ENCODE measurements around the gene EFNA2.
"Not testable (repeated sequence)": the region's sequence is repeated elsewhere in the genome, so short reads cannot be mapped to it uniquely, and the experiment has no call there.

The EFNA2 gene

GRCh38 chr19:1298235-1298634 lies 12.6 kb downstream of the EFNA2 start:
- no peak for DNase-seq (ENCODE audit: low read depth)

GRCh38 chr19:1299801-1300200 lies 14.1 kb downstream of the EFNA2 start:
- no peak for DNase-seq (ENCODE audit: low read depth)

DNA sequence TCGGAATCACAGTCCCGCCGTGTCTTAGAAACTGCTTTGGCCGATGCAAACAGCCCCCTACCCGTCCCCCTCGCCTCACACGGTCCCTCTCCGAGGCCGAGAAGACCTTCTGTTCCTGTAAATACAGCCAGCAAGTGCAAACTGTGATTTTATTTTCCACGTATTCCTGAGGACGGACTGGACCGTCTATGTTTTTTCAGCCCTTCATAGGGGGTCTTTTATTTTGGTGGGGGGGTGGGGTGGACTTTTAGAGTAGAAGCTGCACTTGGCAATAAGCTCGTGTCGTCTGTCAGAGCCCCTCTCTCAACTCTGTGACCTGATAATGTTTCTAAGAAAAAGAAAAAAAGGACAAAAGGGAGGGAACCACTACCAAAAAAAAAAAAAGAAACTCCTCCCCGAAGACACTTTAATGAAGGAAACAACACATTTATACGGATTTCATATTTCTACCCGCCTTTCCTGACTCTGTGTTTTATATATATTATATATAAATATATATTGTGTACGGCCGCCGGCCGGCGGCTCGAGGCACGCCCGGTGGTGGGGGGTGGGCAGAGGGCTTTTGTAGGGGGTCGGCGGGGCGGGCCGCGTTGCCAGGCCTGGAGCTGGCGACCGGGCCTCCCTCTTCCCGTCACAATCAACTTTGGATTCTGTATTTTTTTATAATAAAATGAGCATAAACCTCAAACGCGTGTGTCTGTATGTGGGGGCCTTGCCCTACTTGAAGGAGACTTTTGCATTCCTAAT lies 15.2 kb downstream of the EFNA2 start:
- no peak for DNase-seq (ENCODE audit: low read depth)

DNA sequence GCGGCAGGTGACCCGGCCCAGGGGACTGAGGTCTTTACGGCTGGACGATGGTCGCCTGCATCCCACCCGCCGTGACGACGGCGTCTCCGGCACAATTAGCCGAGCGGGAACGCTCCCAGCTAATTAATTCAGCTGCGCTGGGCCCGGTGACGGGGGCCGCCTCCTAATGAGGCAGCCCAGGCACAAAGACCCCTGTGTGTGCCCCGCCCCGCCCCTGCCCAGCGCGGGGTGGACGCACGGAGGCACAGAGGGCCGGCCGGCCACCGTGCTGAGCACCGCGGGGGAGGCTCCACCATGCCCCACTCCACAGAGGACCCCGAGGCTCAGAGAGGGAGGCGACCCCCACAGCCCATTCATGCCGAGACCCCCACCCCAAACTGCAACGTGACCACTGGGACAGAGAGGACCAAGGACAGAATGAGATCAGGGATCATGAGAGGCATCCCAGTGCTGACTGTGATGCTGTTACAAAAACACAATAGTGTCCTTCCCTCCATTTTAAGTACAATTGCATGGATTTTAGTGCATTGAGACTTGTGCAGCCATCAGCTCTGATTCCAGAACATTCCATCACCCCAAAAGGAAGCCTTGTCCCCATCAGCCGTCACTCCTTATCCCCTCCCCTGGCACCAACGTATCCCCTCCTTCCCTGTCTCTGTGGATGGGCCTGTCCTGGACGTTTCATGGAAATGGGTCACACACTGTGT lies 17.0 kb downstream of the EFNA2 start:
- no peak for DNase-seq (ENCODE audit: low read depth)

DNA sequence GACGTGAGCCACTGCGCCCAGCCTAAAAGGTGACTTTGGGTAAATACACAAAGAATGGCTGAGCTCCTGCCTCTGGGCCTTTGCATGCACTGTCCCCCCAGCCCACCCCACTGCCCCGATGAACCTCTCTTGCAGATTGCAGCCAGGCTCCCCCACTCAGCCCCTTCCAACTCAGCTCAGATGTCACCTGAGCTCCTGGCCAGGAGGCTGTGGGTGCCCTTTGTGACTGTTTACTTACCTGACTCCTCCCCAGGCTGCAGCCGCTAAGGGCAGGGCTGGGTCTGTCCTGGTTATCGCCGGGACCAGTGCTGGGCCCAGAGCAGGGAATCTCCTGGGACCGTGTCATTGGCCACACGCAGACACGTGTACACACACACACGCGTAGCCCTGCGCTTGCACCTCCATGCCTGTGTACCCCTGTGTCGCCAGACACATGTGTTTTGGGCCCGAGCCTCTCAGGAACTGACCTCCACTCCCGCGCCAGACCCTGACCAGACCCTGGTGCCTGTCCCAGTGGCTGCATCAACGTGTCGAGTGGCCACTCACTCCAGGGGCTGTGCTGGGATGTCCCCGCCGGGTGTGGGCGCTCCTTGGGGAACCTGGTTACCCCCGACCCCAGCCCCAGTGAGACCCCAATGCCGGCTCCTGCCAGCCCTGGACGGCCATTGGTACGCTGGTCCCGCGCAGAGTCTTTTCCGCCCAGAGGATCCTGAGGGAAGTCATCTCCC lies 18.7 kb downstream of the EFNA2 start:
- no peak for DNase-seq (ENCODE audit: low read depth)

DNA sequence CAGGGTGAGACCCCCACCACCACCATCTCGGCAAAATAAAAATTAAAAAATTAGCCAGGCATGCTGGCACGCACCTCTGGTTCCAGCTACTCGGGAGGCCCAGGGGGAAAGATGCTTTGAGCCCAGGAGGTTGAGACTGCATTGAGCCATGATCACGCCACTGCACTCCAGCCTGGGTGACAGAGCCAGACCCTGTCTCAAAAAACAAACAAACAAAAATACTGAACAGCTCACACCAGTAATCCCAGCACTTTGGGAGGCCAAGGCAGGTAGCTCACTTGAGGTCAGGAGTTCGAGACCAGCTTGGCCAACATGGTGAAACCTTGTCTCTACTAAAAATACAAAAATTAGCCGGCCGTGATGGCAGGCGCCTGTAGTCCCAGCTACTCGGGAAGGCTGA lies 19.7 kb downstream of the EFNA2 start:
- DNase-seq (ENCODE audit: low read depth), result not testable (repeated sequence)

DNA sequence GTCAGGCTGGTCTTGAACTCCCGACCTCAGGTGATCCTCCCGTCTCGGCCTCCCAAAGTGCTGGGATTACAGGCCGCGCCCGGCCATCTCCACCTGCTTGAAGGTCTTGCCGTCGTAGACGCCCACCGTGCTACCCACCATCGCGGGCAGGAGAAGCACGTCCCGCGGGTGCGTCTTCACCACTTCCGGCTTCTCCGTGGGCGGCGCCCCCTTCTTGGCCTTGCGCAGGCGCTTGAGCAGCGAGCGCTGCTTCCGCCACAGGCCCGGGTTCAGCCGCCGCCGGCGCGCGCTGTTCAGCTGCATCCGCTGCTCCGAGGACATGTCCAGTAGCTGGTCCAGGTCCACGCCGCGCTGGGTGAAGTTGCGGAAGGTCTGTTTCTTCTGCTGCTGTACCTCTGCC lies 21.6 kb downstream of the EFNA2 start:
- no peak for DNase-seq (ENCODE audit: low read depth)

DNA sequence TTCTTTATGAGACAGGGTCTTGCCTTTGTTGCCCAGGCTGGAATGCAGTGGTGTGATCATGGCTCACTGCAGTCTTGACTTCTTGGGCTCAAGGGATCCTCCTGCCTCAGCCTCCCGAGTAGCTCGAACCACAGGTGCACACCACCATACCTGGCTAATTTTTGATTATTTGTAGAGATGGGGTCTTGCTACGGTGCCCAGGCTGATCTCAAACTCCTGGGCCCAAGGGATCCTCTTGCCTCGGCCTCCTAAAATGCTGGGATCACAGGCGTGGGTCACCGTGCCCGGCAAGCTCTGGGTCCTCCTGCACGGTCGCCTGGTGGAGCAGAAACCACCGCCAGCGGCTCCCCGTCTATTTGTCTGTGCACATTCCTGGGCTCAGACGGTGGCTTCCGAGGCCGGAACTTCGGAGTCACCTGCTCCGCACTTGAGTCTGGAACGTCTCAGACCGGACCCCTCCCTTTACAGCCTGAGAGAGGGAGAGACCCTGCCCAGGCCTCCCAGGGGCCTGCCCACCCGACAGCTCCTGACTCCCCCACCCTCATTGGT lies 22.2 kb downstream of the EFNA2 start:
- DNase-seq (ENCODE audit: low read depth), result no peak

- DNase-seq (ENCODE audit: low read depth), result no peak
These were observed 23.0 kb downstream of the EFNA2 start for GRCh38 chr19:1308718-1309117.

GRCh38 chr19:1309977-1310852 lies 24.5 kb downstream of the EFNA2 start:
- DNase-seq (ENCODE audit: low read depth), result no peak

- DNase-seq (ENCODE audit: low read depth), result no peak
These were observed 25.1 kb downstream of the EFNA2 start for GRCh38 chr19:1310853-1311180.

DNA sequence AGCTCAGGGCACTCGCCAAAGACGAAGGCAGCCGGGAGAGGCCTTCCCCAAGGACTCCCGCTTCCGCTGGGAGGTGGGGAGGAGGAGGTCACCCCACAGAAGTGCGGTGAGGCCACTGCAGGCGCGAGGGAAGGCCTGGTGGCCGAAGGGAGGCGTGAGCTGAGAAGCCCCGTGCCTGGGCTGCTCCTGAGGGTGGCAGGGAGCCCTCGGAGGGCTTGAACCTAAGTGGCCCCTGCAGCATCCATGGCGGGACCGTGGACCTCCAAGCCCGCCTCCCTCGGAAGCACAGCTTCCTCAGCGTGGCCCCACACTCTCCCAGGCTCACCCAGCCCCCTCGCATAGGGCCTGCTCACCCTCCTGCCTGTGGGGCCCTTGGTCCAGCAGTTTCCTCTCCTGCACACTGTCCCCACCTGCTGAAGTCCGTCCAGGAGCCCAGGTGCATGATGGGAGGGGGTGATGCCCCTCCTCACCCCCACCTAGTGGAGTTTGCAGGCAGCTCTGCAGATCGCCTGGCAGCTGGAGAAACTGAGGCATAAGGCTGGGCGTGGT lies 25.9 kb downstream of the EFNA2 start:
- DNase-seq (ENCODE audit: low read depth), result no peak

GRCh38 chr19:1312767-1313694 lies 27.4 kb downstream of the EFNA2 start:
- peak; percentile 77 for DNase-seq (ENCODE audit: low read depth)

GRCh38 chr19:1313695-1314613 lies 28.3 kb downstream of the EFNA2 start:
- DNase-seq (ENCODE audit: low read depth), result no peak

DNA sequence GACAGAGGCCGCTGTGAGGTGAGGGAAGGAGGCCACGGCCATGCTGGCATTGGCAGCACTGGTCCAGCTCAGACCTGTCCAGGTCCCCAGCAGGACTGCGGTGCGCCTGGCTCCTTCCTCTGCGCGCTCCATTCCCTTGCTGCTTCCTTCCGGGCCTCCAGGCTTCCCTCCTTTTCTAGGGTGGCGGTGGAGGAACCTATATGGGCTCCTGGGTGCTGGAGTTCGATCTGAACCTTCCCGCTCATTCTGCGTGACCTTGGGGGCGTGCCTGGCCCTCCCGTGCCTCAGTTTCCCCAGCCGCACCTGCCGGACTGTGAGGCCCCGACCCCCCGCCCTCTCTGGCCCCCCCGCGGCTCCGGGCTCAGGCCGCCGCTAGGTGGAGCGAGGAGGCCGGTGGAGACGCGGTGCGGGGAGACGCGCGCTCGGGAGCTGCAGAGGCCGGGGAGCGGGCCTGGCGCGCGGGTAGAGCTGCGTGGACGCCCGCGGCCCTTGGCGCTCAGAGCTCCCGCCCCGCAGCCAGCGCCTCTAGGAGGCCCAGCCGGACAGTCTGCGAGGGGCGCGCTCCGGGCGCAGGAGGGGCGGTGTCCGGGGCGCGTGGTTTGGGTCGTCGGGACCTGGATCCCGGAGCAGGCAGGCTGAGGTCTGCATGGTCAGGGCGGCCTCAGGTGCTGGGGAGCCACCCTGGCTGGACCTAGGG lies 29.9 kb downstream of the EFNA2 start:
- peak; percentile 61 for DNase-seq (ENCODE audit: low read depth)

DNA sequence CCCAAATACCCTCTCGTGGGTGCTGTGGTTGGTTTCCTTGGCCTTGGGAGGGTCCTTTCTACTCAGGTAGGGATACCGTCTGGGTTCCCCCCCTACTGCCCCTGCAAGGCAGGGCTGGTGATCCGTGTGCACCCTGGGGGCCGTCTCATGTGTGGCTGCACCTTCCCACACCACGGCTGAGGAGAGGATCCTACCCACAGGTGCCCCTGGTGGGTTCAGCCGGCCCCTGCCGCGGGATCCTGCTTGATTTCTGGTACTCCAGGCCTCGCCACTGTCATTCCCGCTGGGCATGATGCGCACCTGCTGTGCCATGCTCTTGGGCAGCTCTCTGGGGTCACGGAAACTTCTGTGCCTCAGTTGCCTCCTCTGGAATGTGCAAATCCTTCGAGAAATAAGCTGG lies 30.8 kb downstream of the EFNA2 start:
- DNase-seq (ENCODE audit: low read depth), result no peak

- DNase-seq (ENCODE audit: low read depth), result no peak
These were observed 31.8 kb downstream of the EFNA2 start for GRCh38 chr19:1317274-1318003.

All from ELR (cell line).